Colon (tissue), 2 donors: ENCODE data around the gene SNAP47.

Experiments used
- FAIRE-seq: peaks from 2 replicates; lab custom pipeline; 2012; peaks lifted over from hg19 to GRCh38; lab: Jason Lieb, UNC
- donor health status: control.
- donor health status: control.

Gene SNAP47

DNA sequence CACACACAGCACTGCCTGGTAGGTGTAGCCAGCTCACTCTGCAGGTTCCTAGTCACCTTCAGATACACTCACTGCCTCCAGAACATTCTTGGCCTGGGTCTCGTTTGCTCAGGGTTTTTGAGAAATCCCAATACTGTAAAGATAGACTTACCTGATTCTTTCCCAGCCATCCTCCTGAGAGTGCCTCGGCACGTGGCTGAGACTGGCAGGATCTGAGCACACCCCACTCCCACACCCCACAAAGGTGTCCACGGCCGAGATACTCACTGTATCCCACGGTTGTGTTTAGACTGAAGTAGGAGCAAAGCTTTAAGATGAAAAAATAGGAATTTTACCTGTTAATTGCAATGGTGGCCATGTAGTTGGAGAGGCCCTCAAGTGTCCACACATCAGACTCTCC is 33.4 kb downstream of the SNAP47 start:
- FAIRE-seq = no peak

GRCh38 chr1:227769047-227769935 is 34.1 kb downstream of the SNAP47 start:
- FAIRE-seq = no peak

DNA sequence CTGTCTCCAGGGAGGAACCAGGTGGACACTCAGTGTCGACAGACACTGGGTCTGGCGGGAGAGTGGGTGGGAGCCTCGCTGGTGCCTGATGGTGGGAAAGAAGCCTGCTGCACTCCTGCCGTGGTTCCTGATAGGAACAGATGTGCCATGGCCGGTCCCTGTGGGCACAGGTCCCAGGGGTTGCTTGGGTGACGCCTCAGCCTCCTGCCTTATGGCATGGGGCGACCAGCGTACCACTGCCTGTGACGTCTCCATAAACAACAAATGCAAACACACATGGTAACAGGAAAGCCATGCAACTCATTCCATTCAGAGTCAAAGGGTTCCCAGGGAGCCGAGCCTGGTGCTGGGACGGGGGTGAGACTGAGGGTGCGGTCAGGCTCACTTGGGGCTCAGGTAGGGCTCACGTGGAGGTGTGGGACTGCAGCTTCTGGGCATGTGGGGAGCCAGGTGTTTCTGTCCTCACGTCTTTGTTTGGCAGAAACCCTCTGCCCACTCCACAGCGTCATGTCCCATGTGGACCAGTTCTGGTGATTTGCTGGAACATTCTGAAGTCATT is 34.8 kb downstream of the SNAP47 start:
- FAIRE-seq = no peak

DNA sequence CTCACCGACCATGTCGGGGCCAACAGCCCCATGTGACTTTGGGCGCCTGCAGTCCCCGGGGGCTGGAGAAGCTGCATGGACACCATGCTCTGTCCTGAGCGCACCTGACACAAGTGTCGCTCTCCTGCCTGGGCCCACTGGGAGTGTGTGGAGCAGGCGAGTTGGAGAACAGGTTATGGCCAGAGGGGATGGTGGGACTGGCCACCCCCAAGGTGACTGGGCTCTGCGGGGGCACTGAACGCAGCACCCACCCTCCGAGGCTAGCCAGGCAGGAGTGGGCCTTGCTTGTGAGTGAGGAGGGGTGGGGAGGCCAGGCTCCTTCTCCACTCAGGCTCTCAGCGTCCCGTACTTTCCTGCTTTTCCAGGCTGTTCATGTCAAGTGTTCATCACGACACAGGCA is 35.6 kb downstream of the SNAP47 start:
- no peak for FAIRE-seq

GRCh38 chr1:227771326-227771725 is 36.1 kb downstream of the SNAP47 start:
- no peak for FAIRE-seq

- FAIRE-seq = no peak
Observed at GRCh38 chr1:227771771-227772170, 36.5 kb downstream of the SNAP47 start.

GRCh38 chr1:227773558-227773957 is 38.3 kb downstream of the SNAP47 start:
- FAIRE-seq = no peak

GRCh38 chr1:227774051-227774731 is 39.0 kb downstream of the SNAP47 start:
- no peak for FAIRE-seq

DNA sequence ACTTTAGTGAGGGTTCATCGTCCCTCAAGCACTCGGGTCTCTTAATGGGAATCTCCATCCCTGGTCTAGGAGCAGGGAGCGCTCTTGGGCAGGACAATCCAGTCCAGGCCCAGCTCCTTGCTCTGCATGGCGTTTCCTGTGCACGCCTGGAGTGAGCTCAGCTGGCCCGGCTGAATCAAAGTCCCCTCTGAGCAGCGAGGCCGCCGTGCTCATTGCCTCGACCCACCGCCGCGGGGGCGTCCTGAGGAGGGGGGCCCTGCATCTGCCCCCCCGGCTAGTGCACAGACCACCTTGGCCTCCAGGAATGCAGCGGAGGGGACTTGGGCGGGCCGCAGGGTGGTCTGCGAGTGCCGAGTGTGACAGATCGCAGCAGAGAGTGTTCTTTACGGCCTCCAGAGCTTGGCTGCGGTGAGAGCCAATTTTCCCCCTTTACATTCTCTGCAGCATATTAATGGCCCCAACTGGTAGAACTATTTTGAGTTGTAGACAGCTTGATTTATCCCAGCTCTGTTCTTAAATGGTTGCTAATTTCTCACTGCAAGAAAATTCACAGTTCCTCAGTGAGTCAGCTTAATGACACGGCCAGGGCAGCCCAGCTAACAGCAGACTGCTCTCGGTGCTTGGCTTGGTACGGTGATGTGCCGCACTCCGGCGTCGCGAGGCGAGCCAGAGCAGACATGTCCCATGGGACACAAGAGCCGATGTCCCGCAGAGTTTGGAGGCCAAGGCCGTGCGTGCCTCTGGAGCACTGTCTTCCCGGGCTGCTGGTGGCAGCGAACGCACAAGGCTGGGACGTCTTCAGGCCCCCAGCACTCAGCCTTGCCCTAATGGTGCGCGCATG is 39.8 kb downstream of the SNAP47 start:
- no peak for FAIRE-seq

- FAIRE-seq = no peak
Observed at GRCh38 chr1:227775841-227776240, 40.6 kb downstream of the SNAP47 start.

- no peak for FAIRE-seq
Observed at GRCh38 chr1:227776331-227776771, 41.1 kb downstream of the SNAP47 start.

DNA sequence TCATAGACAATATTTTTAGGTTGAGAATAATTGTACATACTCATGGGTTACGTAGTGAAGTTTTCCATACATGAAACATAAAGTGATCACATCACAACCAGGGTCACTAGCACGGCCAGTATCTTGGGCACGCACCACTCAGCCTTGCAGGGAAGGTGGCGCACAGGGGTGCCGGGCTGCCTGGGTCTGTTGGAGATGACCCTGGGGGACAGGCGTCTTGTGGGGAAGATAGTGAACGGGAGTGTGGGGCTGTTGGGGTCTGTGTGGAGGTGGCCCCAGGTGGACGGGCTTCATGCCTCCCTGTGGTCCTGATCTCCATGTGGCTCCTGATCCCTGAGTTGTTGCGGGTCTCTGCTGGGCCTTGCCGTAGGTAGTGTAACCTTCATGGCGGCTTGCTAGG is 41.9 kb downstream of the SNAP47 start:
- no peak for FAIRE-seq

DNA sequence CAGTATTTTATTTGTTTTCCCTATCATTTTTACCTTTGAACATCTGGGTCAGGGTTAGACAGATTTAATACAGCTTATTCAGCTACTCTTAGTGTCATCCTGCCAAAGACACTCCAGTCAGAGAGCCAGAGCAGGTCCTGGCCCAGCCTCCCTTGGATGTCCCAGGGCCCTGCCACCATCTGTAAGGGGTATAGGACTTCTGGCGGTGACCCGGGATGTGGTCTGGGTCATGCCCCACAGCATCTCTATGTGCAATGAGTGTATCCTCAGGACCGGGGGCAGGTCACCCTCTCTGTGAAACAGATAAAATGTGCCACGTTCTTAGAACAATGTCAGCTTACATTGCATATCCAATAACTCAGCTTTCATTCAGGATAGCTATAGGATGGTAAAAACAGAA is 42.4 kb downstream of the SNAP47 start:
- FAIRE-seq = no peak

DNA sequence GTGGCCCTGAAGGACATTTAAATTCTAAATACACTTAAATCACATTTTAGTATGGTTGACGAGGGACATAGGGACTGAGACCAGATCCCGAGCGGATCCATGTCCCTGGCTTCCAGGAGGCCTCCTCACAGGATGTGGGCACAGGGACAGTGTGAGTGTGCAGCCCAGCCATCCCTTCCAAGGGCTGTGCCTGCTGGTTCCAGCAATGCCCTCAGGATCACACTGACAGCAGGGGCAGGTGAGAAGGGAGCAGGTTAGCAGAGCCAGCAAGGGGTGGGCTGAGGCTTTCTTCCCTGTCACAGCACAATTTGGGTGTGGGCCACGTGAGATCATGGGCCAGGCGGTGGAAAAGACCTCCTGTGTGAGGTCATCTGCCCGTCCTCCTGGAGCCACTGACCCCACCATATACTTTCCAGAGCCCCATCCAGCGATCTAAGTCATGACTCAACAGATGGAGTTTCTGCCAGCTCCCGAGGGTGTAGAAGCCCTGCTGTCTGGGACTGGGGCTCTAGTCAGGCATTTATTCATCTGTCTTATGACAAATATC is 43.2 kb downstream of the SNAP47 start:
- FAIRE-seq = no peak

DNA sequence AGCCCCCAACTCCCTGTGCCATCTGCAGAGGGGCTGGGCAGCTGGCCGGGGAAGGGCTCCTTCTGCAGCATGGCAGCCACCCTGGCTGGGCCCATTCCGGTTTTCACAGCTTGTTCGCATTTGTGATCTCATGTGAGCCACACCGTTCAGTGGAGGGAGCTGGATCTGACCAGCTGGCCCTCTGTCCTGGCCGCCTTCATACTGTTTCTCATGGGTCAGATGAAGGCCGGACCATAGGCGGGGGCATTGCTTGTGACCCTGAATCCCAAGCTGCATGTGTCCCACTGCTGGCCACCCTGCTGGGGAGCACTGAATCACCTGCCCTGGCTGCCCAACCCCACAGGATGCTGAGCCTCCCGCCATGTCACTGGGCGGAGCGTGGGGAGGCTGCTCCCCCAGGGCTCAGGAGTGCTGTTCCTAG is 43.8 kb downstream of the SNAP47 start:
- FAIRE-seq = no peak

GRCh38 chr1:227779685-227780084 is 44.5 kb downstream of the SNAP47 start:
- FAIRE-seq = no peak

DNA sequence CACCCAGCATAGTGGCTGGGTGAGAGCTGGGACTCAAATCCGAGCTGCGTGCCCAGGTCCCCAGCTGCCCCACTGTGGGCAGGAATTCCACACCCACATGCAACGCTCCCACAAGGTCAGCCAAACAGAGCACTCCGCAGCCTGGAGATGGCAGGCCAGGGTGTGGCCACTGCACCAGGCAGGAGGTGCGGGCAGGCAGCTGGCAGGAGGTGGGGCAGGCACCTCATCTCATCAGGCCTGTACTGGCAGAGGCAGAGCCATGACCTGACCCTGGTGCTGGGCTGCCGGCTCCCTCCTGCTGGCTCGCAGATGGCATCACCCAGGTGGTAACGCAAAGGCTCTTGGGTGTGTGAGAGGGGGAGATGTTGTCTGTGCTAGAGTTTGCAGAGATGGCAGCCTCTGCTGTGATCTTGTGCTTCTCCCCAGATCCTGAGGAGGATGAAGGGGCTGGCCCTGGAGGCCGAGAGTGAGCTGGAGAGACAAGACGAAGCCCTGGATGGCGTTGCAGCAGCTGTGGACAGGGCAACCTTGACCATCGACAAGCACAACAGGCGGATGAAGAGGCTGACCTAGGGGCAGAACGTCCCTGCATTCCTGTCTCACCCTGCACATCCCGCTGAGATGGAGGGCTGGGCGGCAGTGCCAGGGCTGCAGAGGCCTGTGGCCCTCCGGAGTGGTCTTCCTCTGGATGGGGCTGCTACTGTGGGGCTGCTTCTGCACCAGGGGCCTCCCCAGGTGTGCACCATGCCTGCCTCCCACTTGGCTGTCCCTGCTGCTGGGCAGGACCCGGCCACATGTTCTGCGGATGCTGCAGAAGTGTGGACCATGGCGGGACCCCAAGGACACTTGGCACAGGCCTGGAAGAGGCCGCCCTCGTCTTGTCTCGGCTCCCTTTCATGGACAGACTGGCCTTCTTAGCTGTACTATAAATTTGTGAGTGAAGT is 45.1 kb downstream of the SNAP47 start:
- FAIRE-seq = no peak

GRCh38 chr1:227781314-227781930 is 46.2 kb downstream of the SNAP47 start:
- no peak for FAIRE-seq

DNA sequence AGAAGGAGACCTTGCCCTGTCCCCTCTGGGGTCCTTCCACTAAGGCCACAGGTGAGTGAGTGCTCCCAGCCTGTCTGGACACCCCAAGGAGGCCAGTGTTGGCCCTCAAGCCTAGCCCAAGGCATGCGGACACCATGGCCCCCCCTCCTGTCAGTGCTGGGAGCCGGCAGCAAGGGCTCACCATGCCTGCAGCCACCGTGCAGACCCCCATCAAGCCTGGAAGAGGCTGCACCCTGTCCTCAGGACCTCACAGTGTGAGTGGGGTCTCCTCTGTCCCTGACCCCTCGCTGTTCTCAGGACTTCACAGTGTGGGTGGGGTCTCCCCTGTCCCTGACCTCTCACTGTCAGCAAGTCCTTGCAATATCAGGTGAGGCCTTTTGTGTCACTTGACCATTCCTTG is 47.0 kb downstream of the SNAP47 start:
- no peak for FAIRE-seq

- FAIRE-seq = no peak
Observed at GRCh38 chr1:227785094-227785804, 50.0 kb downstream of the SNAP47 start.
